ENCODE data around the gene CYP17A1. TPM values are rescaled to one million over a fixed set of nuclear protein-coding genes. Genes with fewer than 3 reads are reported as not detected.
A peak's percentile ranks its signal among the peaks of the same experiment; 100 is the strongest.
"Not testable (repeated sequence)": the region's sequence is repeated elsewhere in the genome, so short reads cannot be mapped to it uniquely, and the experiment has no call there.

Gene CYP17A1
- total RNA-seq, 2 experiments from 2014 or later = not detected

DNA sequence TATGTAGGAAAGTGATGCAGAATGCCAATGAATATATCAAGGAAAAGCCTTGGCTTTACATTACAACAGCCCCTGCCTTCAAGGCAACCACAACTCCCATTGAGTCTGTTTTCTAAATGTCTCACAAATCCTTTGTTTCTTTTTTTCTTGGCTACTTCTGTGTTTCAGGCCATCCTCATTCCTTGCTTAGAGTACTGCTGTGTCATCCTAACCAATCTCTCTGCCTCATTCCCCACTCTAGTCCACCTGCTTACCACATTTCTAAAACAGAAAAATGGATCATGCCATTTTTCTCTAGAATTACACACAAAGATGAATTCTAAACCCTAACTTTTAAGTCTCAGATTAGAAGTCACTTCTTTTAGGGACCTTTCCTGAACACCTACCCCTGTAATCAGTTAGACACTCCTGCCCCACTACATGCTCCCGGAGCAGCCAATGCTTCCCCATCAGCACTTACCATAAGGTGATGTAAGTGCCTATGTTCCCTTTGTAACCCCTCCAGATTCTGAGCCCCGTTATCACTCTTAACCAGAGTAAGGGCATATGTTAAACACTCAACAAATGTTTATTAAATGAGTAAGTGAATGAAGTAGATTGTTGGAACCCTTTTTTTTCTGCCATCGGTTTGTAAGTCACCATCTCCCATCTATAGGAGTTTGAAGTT is 19.7 kb upstream of the CYP17A1 start:
- no peak overlapping the region for H3K27ac Mint-ChIP-seq
- H3K4me1 Mint-ChIP-seq (ENCODE audit: low read depth) = peaks cover 12% of the 10 kb centered on the region
- ChIA-PET CTCF (no interaction called here), POLR2A (interaction anchor here (0.7 kb wide), 1 partner anchor 266 kb away, joined by 6 read pairs; no protein-coding TSS in a partner anchor)
- H3K36me3 Mint-ChIP-seq (ENCODE audit: low read depth) = peaks cover 4% of the 10 kb centered on the region
- H3K27me3 Mint-ChIP-seq (ENCODE audit: low read depth) = no peaks in the 10 kb centered on the region
- no peak overlapping the region for H3K4me3 Mint-ChIP-seq
- DNase-seq (no peak), ATAC-seq (no peak)
- H3K9me3 Mint-ChIP-seq (ENCODE audit: insufficient read depth) = no peaks in the 10 kb centered on the region

DNA sequence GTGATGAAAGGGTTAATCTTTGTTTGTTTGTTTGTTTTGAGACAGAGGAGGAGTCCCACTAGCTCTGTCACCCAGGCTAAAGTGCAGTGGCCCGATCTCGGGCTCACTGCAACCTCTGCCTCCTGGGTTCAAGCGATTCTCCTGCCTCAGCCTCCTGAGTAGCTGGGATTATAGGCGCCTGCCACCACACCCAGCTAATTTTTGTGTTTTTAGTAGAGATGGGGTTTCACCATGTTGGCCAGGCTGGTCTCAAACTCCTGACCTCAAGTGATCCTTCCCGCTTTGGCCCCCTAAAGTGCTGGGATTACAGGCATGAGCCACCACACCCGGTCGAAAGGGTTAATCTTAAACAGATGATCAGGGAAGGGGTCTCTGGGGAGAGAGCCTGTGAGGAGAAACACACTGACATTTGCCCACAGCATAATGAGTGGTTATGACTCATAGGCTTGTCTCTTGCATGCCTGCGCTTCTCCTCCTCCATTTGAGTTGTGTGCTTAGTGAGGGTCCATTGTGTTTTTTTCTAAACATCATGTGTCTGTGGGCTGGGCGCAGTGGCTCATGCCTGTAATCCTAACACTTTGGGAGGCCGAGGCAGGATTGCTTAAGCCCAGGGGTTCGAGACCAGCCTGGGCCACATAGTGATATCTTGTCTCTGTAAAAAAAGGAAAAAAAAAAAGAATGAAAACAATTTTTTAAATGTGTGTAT is 18.7 kb upstream of the CYP17A1 start:
- CTCF ChIA-PET = interaction anchor here (1.4 to 2.7 kb wide), 2 partner anchors 45 to 61 kb away, joined by 3 to 12 read pairs; no protein-coding TSS in a partner anchor
- peak overlapping the region; percentile 18 for H3K4me3 Mint-ChIP-seq
- H3K27ac Mint-ChIP-seq; DNase-seq; H3K36me3 Mint-ChIP-seq (ENCODE audit: low read depth); H3K27me3 Mint-ChIP-seq (ENCODE audit: low read depth); ATAC-seq; H3K9me3 Mint-ChIP-seq (ENCODE audit: insufficient read depth): not testable (repeated sequence)
- POLR2A ChIA-PET = interaction anchor here (0.7 to 1.6 kb wide), 2 partner anchors 267 to 337 kb away, joined by 4 to 6 read pairs; no protein-coding TSS in a partner anchor
- H3K4me1 Mint-ChIP-seq (ENCODE audit: low read depth) = peaks cover 12% of the 10 kb centered on the region

DNA sequence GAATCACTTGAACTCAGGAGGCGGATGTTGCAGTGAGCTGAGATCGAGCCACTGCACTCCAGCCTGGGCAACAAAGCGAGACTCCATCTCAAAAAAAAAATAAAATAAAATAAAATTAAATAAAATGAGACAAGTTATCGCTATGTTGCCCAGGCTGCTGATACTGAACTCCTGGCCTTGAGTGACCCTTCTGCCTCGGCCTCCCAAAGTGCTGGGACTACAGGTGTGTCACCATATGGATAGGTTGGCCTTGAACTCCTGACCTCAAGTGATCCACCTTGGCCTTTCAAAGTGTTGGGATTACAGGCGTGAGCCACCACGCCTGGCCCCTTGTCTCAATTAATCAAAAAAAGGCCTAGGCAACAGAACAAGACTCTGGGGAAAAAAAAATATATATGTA is 16.0 kb upstream of the CYP17A1 start:
- DNase-seq; H3K9me3 Mint-ChIP-seq (ENCODE audit: insufficient read depth); H3K4me3 Mint-ChIP-seq; ATAC-seq; H3K27ac Mint-ChIP-seq; H3K27me3 Mint-ChIP-seq (ENCODE audit: low read depth); H3K36me3 Mint-ChIP-seq (ENCODE audit: low read depth); POLR2A ChIA-PET: not testable (repeated sequence)
- peaks cover 12% of the 10 kb centered on the region for H3K4me1 Mint-ChIP-seq (ENCODE audit: low read depth)
- CTCF ChIA-PET = interaction anchor here (2.7 kb wide), 1 partner anchor 48 kb away, joined by 12 read pairs; no protein-coding TSS in a partner anchor

DNA sequence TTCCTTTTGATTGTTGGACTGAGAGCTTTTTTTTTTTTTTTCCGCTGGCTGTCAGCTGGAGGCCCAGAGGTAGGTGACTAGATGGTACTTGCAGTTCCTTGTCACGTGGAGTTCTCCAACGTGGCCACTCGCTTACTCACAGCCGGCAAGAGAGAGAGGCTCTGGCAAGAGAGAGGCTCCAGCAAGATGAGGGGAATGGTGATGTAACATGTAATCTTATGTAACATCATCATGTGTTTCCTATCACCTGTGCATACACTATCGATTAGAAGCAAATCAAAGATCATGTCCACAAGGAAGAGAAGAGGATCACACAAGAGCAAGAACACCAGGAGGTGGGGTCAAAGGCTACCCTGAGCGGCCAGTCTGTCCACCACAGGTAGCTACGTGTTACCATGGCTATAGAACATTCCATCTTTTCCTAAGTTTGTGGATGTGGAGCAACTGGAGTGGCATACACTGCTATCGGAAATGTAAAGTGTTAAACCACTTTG is 12.9 kb upstream of the CYP17A1 start:
- Mint-ChIP-seq H3K27me3 (ENCODE audit: low read depth) (peaks cover 2% of the 10 kb centered on the region), H3K4me1 (ENCODE audit: low read depth) (peaks cover 5% of the 10 kb centered on the region), H3K36me3 (ENCODE audit: low read depth) (no peaks in the 10 kb centered on the region), H3K27ac (no peak overlapping the region), H3K4me3 (no peak overlapping the region), H3K9me3 (ENCODE audit: insufficient read depth) (no peaks in the 10 kb centered on the region)
- POLR2A ChIA-PET = no interaction called here
- ATAC-seq = no peak
- CTCF ChIA-PET = interaction anchor here (1.5 to 1.6 kb wide), 2 partner anchors 51 to 67 kb away, joined by 3 to 4 read pairs; no protein-coding TSS in a partner anchor
- no peak for DNase-seq

DNA sequence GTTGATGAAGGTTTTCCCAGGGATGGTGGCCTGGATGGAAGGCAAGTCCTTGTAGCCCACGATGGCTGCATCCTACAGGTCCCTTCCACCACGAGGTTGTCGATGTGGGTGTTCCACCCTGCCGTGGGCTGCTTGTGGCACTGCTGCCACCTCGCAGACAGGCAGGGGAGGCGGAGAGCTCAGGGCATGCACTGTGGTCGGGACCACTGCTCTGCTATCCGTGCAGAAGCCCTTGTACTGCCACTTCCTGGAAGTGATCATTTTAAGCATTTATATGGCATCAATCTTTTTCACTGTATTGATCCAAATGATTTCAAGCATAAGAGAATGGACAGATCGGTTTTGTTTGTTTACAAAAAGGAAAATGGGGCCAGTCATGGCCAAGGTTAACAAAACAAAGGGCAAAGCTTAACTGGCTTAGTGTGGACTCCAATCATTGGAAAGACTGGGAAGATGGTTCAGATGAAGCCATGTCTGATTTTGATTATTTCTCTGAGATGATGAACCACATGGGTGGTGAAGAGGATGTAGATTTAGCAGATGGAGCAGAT is 8.2 kb upstream of the CYP17A1 start:
- ATAC-seq (no peak), DNase-seq (no peak)
- no peaks in the 10 kb centered on the region for H3K9me3 Mint-ChIP-seq (ENCODE audit: insufficient read depth)
- H3K36me3 Mint-ChIP-seq (ENCODE audit: low read depth) = no peaks in the 10 kb centered on the region
- H3K4me1 Mint-ChIP-seq (ENCODE audit: low read depth) = no peaks in the 10 kb centered on the region
- H3K27me3 Mint-ChIP-seq (ENCODE audit: low read depth) = peaks cover 7% of the 10 kb centered on the region
- ChIA-PET CTCF (interaction anchor here (3.2 kb wide), 1 partner anchor 57 kb away, joined by 11 read pairs; no protein-coding TSS in a partner anchor), POLR2A (interaction anchor here (0.6 to 0.7 kb wide), 2 partner anchors 49 to 734 kb away, joined by 3 read pairs; no protein-coding TSS in a partner anchor)
- H3K4me3 Mint-ChIP-seq = no peak overlapping the region
- H3K27ac Mint-ChIP-seq = no peak overlapping the region

DNA sequence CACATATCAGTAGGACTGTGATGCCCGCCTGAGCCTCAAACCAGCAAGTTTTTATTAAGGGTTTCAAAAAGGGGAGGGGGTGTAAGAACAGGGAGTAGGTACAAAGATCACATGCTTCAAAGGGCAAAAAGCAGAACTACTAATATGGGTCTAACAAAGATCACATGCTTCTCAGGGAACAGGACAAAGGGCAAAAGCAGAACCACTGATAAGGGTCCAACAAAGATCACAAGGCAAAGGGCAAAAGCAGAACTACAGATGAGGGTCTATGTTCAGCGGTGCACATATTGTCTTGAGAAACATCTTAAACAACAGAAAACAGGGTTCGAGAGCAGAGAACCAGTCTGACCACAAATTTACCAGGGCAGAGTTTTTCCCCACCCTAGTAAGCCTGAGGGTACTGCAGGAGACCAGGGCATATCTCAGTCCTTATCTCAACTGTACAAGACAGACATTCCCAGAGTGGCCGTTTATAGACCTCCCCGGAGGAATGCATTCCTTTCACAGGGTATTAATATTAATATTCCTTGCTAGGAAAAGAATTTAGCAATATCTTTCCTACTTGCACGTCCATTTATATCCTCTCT is 7.1 kb upstream of the CYP17A1 start:
- ATAC-seq; POLR2A ChIA-PET; H3K4me3 Mint-ChIP-seq; H3K36me3 Mint-ChIP-seq (ENCODE audit: low read depth); DNase-seq; CTCF ChIA-PET; H3K9me3 Mint-ChIP-seq (ENCODE audit: insufficient read depth); H3K27ac Mint-ChIP-seq; H3K4me1 Mint-ChIP-seq (ENCODE audit: low read depth): not testable (repeated sequence)
- H3K27me3 Mint-ChIP-seq (ENCODE audit: low read depth) = peaks cover 12% of the 10 kb centered on the region

DNA sequence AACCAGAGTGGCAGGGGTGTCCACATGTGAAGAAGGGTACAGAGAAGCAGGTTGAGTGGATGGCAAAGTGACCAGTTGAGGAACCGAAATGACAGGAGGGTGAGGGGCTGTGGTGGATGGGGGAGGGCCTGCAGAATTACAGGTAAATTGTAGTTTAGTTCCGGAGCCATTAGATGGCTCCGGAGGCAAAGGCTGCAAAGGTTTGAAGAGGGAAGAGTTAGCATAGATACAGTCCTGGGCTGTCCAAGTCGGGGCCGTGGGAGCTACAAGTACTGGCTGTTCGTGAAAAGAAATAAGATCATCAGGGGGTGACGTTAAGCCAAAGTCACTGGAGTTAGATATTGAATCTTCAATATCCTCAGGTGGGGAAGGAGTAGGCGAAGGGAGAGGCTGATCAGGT is 5.9 kb upstream of the CYP17A1 start:
- CTCF ChIA-PET; ATAC-seq; DNase-seq; POLR2A ChIA-PET; H3K27ac Mint-ChIP-seq; H3K9me3 Mint-ChIP-seq (ENCODE audit: insufficient read depth); H3K36me3 Mint-ChIP-seq (ENCODE audit: low read depth); H3K4me3 Mint-ChIP-seq; H3K4me1 Mint-ChIP-seq (ENCODE audit: low read depth): not testable (repeated sequence)
- peaks cover 13% of the 10 kb centered on the region for H3K27me3 Mint-ChIP-seq (ENCODE audit: low read depth)

DNA sequence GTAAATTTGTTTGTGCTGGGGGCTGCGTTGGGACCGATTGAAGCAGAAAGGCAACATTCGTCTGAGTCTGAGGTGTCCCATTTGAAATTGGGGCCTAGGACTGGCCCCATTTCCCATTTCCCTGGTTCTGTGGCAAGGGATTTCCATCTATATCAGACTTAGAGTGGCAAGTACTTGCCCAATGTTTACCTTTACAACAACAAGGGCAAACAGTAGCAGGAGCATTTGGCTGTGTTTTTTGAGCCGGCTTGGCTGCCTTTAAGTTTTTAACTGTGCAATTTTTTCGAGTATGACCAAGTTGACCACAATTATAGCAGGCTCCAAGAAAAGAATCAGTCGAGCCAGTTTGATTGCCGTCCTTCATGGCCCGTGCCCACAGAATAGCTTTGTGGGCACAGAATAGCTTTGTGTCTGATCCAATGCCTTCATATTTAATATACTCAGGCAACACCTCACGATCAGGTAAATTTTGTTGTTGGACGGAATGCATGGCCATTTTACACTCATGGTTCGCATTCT is 4.7 kb upstream of the CYP17A1 start:
- Mint-ChIP-seq H3K36me3 (ENCODE audit: low read depth) (no peaks in the 10 kb centered on the region), H3K9me3 (ENCODE audit: insufficient read depth) (no peaks in the 10 kb centered on the region), H3K27me3 (ENCODE audit: low read depth) (peaks cover 14% of the 10 kb centered on the region), H3K27ac (no peak overlapping the region), H3K4me1 (ENCODE audit: low read depth) (no peaks in the 10 kb centered on the region), H3K4me3 (no peak overlapping the region)
- no peak for ATAC-seq
- ChIA-PET POLR2A (no interaction called here), CTCF (interaction anchor here (1.2 kb wide), 1 partner anchor 60 kb away, joined by 4 read pairs; no protein-coding TSS in a partner anchor)
- DNase-seq = no peak

DNA sequence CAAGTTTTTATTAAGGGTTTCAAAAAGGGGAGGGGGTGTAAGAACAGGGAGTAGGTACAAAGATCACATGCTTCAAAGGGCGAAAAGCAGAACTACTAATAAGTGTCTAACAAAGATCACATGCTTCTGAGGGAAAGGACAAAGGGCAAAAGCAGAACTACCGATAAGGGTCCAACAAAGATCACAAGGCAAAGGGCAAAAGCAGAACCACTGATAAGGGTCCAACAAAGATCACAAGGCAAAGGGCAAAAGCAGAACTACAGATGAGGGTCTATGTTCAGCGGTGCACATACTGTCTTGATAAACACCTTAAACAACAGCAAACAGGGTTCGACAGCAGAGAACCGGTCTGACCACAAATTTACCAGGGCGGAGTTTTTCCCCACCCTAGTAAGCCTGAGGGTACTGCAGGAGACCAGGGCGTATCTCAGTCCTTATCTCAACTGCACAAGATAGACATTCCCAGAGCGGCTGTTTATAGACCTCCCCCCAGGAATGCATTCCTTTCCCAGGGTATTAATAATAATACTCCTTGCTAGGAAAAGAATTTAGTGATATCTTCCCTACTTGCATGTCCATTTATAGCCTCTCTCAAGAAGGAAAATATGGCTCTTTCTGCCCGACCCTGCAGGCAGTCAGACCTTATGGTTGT is 1.2 kb upstream of the CYP17A1 start:
- POLR2A ChIA-PET; CTCF ChIA-PET; H3K9me3 Mint-ChIP-seq (ENCODE audit: insufficient read depth); H3K4me1 Mint-ChIP-seq (ENCODE audit: low read depth); H3K4me3 Mint-ChIP-seq; H3K27ac Mint-ChIP-seq; DNase-seq; H3K36me3 Mint-ChIP-seq (ENCODE audit: low read depth); ATAC-seq: not testable (repeated sequence)
- peaks cover 14% of the 10 kb centered on the region for H3K27me3 Mint-ChIP-seq (ENCODE audit: low read depth)

DNA sequence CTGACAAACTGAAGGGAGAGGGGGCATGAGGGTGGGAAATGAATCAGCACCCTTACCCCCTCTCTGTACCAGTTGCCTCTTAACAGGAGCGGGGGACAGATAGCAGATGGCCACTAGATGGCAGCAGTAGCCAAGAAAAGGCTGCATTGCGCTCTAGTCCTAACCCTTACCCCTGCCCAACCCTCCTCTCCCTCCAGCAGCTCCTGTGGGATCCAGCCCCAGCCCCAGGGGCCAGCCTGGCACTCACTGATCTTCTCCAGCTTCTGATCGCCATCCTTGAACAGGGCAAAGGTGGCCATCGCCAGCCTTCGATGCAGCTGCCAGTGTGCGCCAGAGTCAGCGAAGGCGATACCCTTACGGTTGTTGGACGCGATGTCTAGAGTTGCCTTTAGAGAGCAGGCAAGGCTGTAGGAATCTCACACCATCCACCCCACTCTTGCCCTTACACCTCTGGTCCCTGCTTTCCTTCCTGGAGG is 2.2 kb downstream of the CYP17A1 start:
- ATAC-seq = peak; percentile 99
- peak; percentile 84 for DNase-seq
- Mint-ChIP-seq H3K36me3 (ENCODE audit: low read depth) (no peaks in the 10 kb centered on the region), H3K27me3 (ENCODE audit: low read depth) (peaks cover 9% of the 10 kb centered on the region), H3K4me1 (ENCODE audit: low read depth) (no peaks in the 10 kb centered on the region), H3K27ac (no peak overlapping the region), H3K4me3 (no peak overlapping the region), H3K9me3 (ENCODE audit: insufficient read depth) (no peaks in the 10 kb centered on the region)
- CTCF ChIA-PET = interaction anchor here (0.7 to 4.2 kb wide), 10 partner anchors 14 to 651 kb away, joined by 3 to 41 read pairs (median 4); partner anchors contain the start of gene CNNM2
- POLR2A ChIA-PET = no interaction called here

DNA sequence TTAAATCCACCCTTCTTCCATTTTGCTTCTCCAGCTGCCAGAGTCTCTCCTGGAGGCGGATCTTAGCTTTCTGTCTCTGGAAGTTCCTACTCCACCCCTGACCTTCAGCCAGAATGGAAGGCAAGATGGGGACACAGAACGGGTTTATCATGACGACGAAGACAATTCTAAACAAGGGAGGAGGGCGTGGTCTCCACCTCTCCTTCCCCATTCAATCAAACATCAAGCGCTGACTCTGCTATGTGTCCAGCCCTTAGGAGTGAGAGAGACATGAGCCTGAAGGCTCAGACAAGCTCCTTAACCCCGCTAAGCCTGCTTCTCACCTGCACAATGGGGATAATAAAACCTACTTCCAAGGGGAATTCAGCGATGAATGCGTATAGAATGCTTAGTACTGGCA is 3.1 kb downstream of the CYP17A1 start:
- Mint-ChIP-seq H3K27me3 (ENCODE audit: low read depth) (peaks cover 4% of the 10 kb centered on the region), H3K27ac (no peak overlapping the region), H3K4me3 (no peak overlapping the region), H3K4me1 (ENCODE audit: low read depth) (no peaks in the 10 kb centered on the region), H3K36me3 (ENCODE audit: low read depth) (no peaks in the 10 kb centered on the region), H3K9me3 (ENCODE audit: insufficient read depth) (no peaks in the 10 kb centered on the region)
- POLR2A ChIA-PET = no interaction called here
- no peak for DNase-seq
- ATAC-seq = no peak
- CTCF ChIA-PET = interaction anchor here (0.9 to 4.2 kb wide), 2 partner anchors 68 to 411 kb away, joined by 4 to 41 read pairs; no protein-coding TSS in a partner anchor

All from activated CD8-positive, alpha-beta T cell treated with anti-CD3 and anti-CD28 coated beads, Interleukin-2, amount 10 ng/mL, durations not matched to agents 7 days and 5 days (primary cell).